Pericardium fibroblast (primary cell): ENCODE results near the gene HSDL1. TPM values are rescaled to one million over a fixed set of nuclear protein-coding genes. Genes with fewer than 3 reads are reported as not detected.

ENCODE experiments used
- total RNA-seq: library from RNA; depleted of rRNA; stranded (reverse); fragments of >200 nt; gene quantifications from 2 replicates; pipeline ENCODE4 v1.2.3, GENCODE V29; 2015

HSDL1 gene
- 10.3 and 20.8 TPM in 2 replicates for total RNA-seq

GRCh38 chr16:84144859-84145639 is at the start of gene HSDL1, which contains the start of gene DNAAF1:
Gene HSDL1, minus strand, starts transcription at chr16:84145177. Its CDS starts 13,856 bp downstream, at chr16:84131321.
Gene DNAAF1, plus strand, starts transcription at chr16:84145308. Its CDS starts 133 bp downstream, at chr16:84145441.

GRCh38 chr16:84190731-84191388 is 45.9 kb upstream of the HSDL1 start, which contains the start of gene ADAD2:
Gene ADAD2, plus strand, starts transcription at chr16:84191157. Its CDS starts 74 bp downstream, at chr16:84191231.

DNA sequence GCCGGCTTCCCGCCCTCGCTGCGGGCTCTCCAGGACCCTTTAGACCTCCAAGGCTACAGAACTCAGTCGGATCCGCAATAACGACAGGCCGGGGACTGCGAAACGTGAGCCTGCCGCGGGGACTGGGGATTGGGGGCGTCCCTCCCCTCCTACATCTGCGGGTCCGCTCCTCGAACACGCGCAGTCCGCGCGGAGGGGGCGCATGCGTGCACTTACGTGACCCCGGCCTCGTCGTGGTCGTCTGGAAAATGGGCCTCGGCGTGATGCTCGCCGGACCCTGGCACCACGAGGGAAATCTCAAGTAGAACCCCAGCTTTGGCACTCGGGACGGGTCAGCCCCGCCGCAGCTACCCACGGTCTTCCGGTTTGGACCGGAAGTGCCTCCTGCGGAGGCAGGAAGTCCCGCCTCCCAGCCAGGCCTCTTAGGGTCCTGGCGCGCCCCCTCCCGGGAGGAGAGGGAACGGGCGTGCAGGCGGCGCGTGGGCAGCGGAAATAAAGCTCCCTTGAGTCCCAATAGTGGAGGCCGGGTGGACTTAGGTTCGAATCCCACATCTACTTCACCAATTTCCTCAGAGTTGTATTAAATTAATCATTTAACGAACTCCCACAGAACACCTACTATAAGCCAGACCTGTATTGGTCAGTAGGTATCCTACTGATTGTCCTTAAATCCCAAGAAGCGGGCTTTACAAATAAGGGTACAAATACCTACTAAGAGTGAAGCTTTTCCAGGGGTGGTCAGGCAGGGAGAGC is 41.9 kb upstream of the HSDL1 start, which contains the start of gene TAF1C:
TSS of gene TAF1C (minus strand) at position 373 of the 753 bp plus-strand sequence. CDS start 2,069 bp downstream, outside the sequence.

GRCh38 chr16:84116720-84117493 is 28.1 kb downstream of the HSDL1 start, which contains the start of gene MBTPS1:
Gene MBTPS1, minus strand, starts transcription at chr16:84116942. Its CDS starts 15,159 bp downstream, at chr16:84101783.

Other genes starting within 250 kb of the HSDL1 start
- gene MLYCD, start 246.1 kb downstream of the HSDL1 start, total RNA-seq: 2.9 and 3.3 TPM in 2 replicates
- gene OSGIN1, start 191.9 kb downstream of the HSDL1 start, total RNA-seq: 2.1 and 3.1 TPM in 2 replicates
- 0.47 TPM in 1 of 2 replicates, not detected in the other for gene NECAB2, start 176.9 kb downstream of the HSDL1 start, total RNA-seq
- gene SLC38A8, start 102.4 kb downstream of the HSDL1 start, total RNA-seq: not detected in 2 replicates
- 86.1 TPM in 2 replicates for gene MBTPS1, start 28.2 kb downstream of the HSDL1 start, total RNA-seq
- not detected in 2 replicates for gene DNAAF1, start 131 bp upstream of the HSDL1 start, total RNA-seq
- gene TAF1C, start 41.9 kb upstream of the HSDL1 start, total RNA-seq: 9.6 and 13.1 TPM in 2 replicates
- gene ADAD2, start 46.0 kb upstream of the HSDL1 start, total RNA-seq: not detected in 2 replicates
- not detected in 2 replicates for gene KCNG4, start 94.8 kb upstream of the HSDL1 start, total RNA-seq
- gene WFDC1, start 149.7 kb upstream of the HSDL1 start, total RNA-seq: 2.5 TPM in 1 of 2 replicates, not detected in the other
- gene ATP2C2, start 223.4 kb upstream of the HSDL1 start, total RNA-seq: not detected in 2 replicates